GM13977 (cell line): ENCODE measurements around the gene EN2.

ENCODE experiments used
- DNase-seq: peaks from one replicate; pipeline ENCODE4 v3.0.0; 2012; ENCODE audit warnings: low spot score
- in situ Hi-C: fragments of 300-500 bp; cut with MboI; formaldehyde crosslinking; loops from one replicate; pipeline ENCODE4 v1.12.0; 2022; ENCODE audit warnings: low sequenced_read_pairs, low pct_unique_long_range_greater_than_20kb, mixed read lengths, inconsistent platforms; ENCODE audit not compliant: unreplicated experiment
- TF ChIP-seq, protein P1 (sequence below): IDR thresholded peaks from 2 replicates; pipeline ENCODE4 v1.5.1; 2012; ENCODE audit warnings: mild to moderate bottlenecking, control low read depth; ENCODE audit not compliant: insufficient read depth; ENCODE audit errors: extremely low read depth, missing control alignments

Gene EN2

DNA sequence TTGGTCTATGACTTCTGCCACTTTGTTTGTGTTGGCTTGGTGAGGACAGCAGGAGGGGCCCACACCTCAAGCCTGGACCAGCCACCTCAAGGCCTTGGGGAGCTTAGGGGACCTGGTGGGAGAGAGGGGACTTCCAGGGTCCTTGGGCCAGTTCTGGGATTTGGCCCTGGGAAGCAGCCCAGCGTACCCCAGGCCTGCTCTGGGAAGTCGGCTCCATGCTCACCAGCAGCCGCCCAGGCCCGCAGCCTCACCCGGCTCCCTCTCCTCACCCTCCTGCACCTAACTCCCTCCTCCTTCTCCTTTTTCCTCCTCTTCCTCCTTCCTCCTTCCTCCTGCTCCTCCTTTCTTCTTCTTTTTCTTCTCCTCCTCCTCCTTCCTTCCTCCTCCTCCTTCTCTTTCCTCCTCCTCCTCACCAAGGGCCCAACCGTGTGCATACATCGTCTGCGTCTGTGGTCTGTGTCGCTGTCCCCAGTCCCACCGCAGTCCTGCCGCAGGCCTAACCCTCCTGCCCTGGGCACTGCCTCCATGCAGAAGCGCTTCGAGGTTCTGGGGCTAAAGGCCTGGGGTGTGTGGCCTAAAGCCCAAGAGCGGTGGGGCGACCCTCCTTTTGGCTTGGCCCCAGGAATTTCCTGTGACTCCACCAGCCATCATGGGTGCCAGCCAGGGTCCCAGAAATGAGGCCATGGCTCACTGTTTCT lies 5.3 kb downstream of the EN2 start:
- in situ Hi-C loops: loop anchor here (25.0 kb wide), 1 partner anchor 1549 kb away; the partner anchor contains the start of gene MNX1
- TF ChIP-seq, protein P1, sequence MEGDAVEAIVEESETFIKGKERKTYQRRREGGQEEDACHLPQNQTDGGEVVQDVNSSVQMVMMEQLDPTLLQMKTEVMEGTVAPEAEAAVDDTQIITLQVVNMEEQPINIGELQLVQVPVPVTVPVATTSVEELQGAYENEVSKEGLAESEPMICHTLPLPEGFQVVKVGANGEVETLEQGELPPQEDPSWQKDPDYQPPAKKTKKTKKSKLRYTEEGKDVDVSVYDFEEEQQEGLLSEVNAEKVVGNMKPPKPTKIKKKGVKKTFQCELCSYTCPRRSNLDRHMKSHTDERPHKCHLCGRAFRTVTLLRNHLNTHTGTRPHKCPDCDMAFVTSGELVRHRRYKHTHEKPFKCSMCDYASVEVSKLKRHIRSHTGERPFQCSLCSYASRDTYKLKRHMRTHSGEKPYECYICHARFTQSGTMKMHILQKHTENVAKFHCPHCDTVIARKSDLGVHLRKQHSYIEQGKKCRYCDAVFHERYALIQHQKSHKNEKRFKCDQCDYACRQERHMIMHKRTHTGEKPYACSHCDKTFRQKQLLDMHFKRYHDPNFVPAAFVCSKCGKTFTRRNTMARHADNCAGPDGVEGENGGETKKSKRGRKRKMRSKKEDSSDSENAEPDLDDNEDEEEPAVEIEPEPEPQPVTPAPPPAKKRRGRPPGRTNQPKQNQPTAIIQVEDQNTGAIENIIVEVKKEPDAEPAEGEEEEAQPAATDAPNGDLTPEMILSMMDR: no peak
- DNase-seq: no peak

DNA sequence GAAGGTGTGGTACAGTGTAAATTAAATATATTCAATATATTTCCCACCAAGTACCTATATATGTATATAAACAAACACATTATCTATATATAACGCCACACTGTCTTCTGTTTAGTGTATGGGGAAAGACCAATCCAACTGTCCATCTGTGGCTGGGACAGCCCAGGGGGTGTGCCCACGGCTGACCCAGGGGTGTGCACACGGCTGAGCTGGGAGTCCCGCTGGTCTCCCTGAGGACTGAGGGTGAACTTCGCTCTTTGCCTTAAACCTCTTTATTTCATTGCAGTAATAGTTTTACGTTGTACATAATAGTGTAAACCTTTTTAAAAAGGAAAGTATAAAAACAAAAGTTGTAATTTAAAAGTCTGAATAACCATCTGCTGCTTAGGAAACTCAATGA lies 6.3 kb downstream of the EN2 start:
- DNase-seq: no peak
- in situ Hi-C loops: loop anchor here (25.0 kb wide), 1 partner anchor 1548 kb away; the partner anchor contains the start of gene MNX1
- TF ChIP-seq, protein P1: no peak

DNA sequence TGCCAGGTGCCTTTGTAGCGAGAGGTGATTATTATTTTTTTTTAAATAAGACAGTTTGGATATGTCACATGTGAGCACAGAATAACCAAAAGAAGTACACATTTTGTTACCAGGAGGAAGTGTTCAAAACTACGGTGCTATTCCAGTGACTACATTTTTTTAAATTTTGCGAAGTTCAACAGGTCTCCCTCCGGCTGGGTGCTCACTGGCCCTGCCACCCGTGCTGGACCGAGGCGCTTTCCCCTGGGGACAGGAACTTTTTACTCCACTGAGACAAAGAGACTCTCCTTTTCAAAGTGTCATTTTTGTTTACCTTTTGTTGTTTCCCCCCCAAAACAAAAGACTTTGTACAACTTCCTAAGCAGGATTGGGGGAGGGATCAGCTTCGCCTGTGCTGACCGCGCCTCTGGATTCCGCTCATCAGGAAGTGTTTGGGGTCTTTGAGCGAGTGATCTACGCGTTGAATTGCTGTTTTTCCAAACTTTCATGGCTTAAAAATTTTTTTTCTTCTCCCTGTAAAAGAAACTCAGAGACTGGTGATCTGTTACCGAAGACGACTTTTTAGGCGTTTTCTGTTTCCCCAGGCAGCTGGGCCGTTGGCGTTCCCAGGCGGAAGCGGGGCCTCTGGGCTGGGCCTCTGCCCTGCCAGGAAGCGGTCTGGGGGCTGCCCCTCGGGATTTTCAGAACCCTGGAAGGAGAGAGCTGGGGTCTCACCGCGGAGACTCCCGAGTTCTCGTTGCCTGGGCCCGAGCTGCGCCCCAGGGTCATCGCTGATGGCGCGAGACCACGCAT lies 7.2 kb downstream of the EN2 start:
- in situ Hi-C loops: loop anchor here (25.0 kb wide), 1 partner anchor 1547 kb away; the partner anchor contains the start of gene MNX1
- TF ChIP-seq, protein P1: no peak
- DNase-seq: no peak

DNA sequence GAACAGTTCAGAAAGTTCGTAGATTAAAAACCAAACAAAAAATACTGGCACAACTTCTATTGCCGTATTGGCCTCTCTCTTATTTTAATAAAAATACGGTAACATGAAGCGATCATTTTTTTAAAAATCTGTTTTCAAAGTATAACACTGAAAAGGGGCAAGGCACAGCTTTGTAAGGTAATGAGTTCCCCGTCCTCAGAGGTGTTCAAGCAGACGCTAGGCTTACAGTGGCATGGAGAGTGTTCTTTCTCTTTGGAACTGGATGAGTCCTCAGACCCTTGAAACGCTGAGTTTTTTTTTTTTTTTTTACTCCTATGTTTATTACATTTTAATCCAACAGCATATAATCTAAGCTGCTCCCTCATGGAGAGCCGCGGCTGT lies 7.8 kb downstream of the EN2 start:
- in situ Hi-C loops: loop anchor here (25.0 kb wide), 1 partner anchor 1547 kb away; the partner anchor contains the start of gene MNX1
- TF ChIP-seq, protein P1: no peak
- DNase-seq: no peak

DNA sequence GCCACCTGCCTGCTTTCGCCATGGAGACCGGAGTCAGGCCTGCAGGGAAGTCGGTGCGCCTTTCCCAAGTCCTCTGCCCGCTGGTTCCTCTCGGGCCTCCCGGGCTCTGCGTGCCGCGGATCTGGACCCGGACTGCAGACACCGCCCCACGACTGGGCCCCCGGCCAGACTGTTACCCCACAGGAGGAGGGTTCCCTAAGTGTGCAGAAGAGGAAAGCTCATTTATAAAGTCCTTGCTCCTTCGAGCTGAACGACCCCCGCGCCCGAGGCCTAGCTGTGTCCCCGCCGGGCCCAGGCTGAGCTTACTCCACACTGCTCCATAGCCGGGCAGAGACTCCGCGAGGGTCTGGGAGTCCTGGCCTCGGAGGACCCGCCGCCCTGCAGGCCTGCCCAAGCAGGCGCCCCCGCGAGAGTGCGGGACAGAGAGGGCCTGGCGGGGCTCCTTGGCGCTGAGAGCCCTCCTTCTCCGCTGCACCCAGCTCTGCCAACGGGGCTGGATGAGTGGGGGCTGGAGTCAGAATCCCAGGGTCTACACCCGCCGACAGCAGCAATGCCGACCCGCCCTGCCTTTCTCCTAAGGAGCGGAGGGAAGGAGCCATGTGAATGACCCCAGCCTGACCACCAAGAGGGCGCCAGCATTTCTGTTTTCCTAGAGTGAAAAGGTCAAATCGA lies 8.3 kb downstream of the EN2 start:
- TF ChIP-seq, protein P1: no peak
- DNase-seq: peak; percentile 40

More for the DNA sequence above, 8.3 kb downstream of the EN2 start:
- in situ Hi-C loops: loop anchor here (25.0 kb wide), 1 partner anchor 1546 kb away; the partner anchor contains the start of gene MNX1
